GM12892 (cell line): Measurements from ENCODE around the gene FABP3.

Source experiments
- POLR2A ChIP-seq: IDR thresholded peaks from 2 replicates; pipeline ENCODE4 v1.6.1; 2011; ENCODE audit warnings: low read depth, low read length, control low read depth
- TAF1 ChIP-seq: IDR thresholded peaks from 2 replicates; pipeline ENCODE4 v1.6.1; 2011; ENCODE audit warnings: low read depth, mild to moderate bottlenecking, control low read depth, low read length, borderline replicate concordance

DNA sequence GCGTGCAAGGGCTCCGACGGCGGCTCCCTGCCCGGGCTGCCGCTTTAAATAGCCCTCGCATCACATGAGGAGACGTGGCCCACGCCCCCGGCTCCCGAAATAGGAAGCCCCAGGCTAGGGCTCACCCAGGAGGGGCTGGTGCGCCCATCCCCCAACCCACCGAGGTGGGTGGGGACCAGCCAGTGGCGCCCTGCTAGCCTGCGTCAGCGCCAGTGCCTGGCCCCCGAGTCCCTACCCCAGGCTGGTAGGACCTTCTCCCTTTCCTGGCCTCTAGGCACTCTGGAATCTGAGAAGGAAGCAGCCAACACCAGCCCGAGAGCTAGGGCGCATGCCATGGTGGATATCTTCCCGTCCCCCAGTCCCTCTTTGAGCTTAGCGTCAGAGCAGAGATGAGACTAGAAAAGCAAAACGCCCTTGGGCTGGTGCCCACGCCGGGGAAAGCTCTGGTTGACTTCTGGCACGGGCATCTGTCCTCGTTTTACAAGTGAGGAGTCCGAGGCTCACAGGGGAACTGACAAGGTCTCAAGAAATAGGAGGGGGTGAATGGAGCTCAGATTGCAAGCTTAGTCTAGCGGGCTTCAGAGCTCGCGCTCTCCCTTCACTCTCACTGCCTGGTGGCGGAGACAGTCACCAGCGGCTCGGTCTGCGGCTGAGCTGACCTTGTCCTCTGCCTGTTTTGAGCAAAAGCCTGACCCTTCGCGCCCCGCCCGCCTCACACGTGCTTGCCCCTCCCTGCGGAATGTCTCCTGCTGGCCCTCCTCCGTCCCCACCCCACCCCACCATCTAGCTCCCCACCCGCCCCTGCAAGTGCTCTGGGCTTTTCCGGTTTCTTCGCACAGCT, at the start of gene FABP3:
- TF ChIP-seq POLR2A (no peak), TAF1 (no peak)
